ENCODE measurements around the gene ZNF343.
"Not testable (repeated sequence)": the region's sequence is repeated elsewhere in the genome, so short reads cannot be mapped to it uniquely, and the experiment has no call there.

ZNF343 gene

GRCh38 chr20:2520617-2521016 is 11.9 kb upstream of the ZNF343 start:
- H3K27ac ChIP-seq (ENCODE audit: low read depth, low read length): no peak overlapping the region
- no peaks in the 10 kb centered on the region for H3K27me3 ChIP-seq (ENCODE audit: insufficient read depth, low read length)
- H3K4me3 ChIP-seq (ENCODE audit: low read depth, low read length): no peak overlapping the region
- no peaks in the 10 kb centered on the region for H3K79me2 ChIP-seq (ENCODE audit: control insufficient read depth, insufficient read depth, low read length, unreplicated experiment)
- H3K36me3 ChIP-seq (ENCODE audit: insufficient read depth, low read length): no peaks in the 10 kb centered on the region
- H2AFZ ChIP-seq (ENCODE audit: low read length, unreplicated experiment): no peak overlapping the region
- peaks cover 18% of the 10 kb centered on the region for H3K4me1 ChIP-seq (ENCODE audit: control insufficient read depth, insufficient read depth, low read length, unreplicated experiment)

- Histone ChIP-seq H3K79me2 (ENCODE audit: control insufficient read depth, insufficient read depth, low read length, unreplicated experiment) (no peaks in the 10 kb centered on the region), H3K36me3 (ENCODE audit: insufficient read depth, low read length) (no peaks in the 10 kb centered on the region), H2AFZ (ENCODE audit: low read length, unreplicated experiment) (peak overlapping the region; percentile 2), H3K4me3 (ENCODE audit: low read depth, low read length) (peak overlapping the region; percentile 11; the same call in 1 of the 2 replicates), H3K27ac (ENCODE audit: low read depth, low read length) (peak overlapping the region; percentile 38), H3K27me3 (ENCODE audit: insufficient read depth, low read length) (no peaks in the 10 kb centered on the region), H3K4me1 (ENCODE audit: control insufficient read depth, insufficient read depth, low read length, unreplicated experiment) (peaks cover 26% of the 10 kb centered on the region)
These were observed 10.5 kb upstream of the ZNF343 start for GRCh38 chr20:2519115-2519809.

DNA sequence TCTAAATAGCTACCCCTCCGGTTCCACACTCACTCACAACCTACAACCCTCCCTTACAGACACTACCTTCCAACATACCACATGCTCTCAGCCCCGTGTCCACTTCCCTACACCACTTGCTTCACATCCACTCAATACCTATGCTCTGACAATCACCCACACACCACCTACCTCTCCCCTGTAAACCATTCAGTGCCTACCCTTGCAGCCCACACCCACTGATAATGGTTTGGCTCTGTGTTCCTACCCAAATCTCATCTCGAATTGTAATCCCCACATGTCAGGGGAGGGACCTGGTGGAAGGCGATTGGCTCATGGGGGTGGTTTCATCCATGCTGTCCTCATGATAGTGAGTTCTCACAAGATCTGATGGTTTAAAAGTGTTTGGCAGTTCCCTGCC is 9.8 kb upstream of the ZNF343 start:
- no peak overlapping the region for H3K4me3 ChIP-seq (ENCODE audit: low read depth, low read length)
- H3K27ac ChIP-seq (ENCODE audit: low read depth, low read length): no peak overlapping the region
- no peaks in the 10 kb centered on the region for H3K36me3 ChIP-seq (ENCODE audit: insufficient read depth, low read length)

DNA sequence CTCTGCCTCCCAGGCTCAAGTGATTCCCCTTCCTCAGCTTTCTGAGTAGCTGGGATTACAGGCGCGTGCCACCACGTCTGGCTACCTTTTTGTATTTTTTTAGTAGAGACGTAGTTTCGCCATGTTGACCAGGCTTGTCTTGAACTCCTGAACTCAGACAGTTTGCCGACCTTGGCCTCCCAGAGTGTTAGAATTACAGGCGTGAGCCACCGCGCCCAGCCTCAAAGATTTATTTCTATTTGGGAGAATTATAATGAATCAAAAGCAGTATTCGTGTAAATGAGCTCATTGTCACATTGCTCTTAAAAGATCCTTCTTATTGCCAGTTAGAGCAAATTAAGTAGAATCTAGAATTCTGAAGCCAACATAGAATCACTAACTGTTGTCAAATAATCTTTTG is 9.4 kb upstream of the ZNF343 start:
- H3K27me3 ChIP-seq (ENCODE audit: insufficient read depth, low read length): no peaks in the 10 kb centered on the region

More for the DNA sequence above, 9.8 kb upstream of the ZNF343 start:
- Histone ChIP-seq H2AFZ (ENCODE audit: low read length, unreplicated experiment) (no peak overlapping the region), H3K4me1 (ENCODE audit: control insufficient read depth, insufficient read depth, low read length, unreplicated experiment) (peaks cover 20% of the 10 kb centered on the region), H3K79me2 (ENCODE audit: control insufficient read depth, insufficient read depth, low read length, unreplicated experiment) (no peaks in the 10 kb centered on the region), H3K27me3 (ENCODE audit: insufficient read depth, low read length) (no peaks in the 10 kb centered on the region)

DNA sequence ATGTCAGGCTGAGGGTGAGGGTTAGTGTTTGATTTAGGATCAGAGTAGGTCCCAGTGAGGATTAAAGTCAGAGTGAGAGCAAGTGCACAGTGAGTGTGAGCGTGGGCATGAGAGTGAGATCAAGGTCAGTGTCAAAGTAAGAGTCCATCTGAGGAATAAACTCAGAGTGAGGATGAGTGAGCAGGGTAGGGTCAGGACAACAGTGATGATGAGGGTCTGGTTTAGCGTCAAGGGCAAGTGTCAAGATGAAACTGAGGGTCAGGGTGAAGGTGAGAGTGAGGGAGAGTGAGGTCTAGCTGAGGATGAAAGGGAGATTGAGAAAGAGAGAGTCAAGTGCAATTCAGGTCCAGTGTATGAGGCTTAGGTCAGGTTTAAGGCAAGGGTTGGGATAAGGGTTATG is 7.7 kb upstream of the ZNF343 start:
- H3K4me3 ChIP-seq (ENCODE audit: low read depth, low read length): no peak overlapping the region
- no peaks in the 10 kb centered on the region for H3K27me3 ChIP-seq (ENCODE audit: insufficient read depth, low read length)

More for the DNA sequence above, 9.4 kb upstream of the ZNF343 start:
- peaks cover 20% of the 10 kb centered on the region for H3K4me1 ChIP-seq (ENCODE audit: control insufficient read depth, insufficient read depth, low read length, unreplicated experiment)
- no peak overlapping the region for H3K27ac ChIP-seq (ENCODE audit: low read depth, low read length)
- no peak overlapping the region for H3K4me3 ChIP-seq (ENCODE audit: low read depth, low read length)
- H3K36me3 ChIP-seq (ENCODE audit: insufficient read depth, low read length): no peaks in the 10 kb centered on the region
- H2AFZ ChIP-seq (ENCODE audit: low read length, unreplicated experiment): no peak overlapping the region
- H3K79me2 ChIP-seq (ENCODE audit: control insufficient read depth, insufficient read depth, low read length, unreplicated experiment): no peaks in the 10 kb centered on the region

DNA sequence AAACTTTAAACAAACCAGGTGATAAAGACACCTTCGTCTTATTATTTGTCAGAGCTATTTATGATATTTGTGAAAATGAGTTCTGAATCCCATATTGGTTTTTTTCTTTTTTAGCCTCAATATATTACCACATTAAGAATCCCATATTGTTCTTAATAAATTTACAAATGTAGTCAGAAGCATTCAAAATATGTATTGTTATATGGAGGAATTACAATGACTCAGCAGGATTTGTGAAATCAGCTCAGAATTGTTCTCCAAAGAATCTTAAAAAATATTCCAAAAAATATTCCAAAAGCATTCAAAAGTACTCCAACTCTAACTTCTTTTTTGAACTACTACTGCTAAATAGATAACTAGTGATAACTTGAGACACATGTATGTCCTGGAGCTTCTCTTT is 6.5 kb upstream of the ZNF343 start:
- H3K79me2 ChIP-seq (ENCODE audit: control insufficient read depth, insufficient read depth, low read length, unreplicated experiment): no peaks in the 10 kb centered on the region
- H3K4me1 ChIP-seq (ENCODE audit: control insufficient read depth, insufficient read depth, low read length, unreplicated experiment): peaks cover 20% of the 10 kb centered on the region
- no peak overlapping the region for H2AFZ ChIP-seq (ENCODE audit: low read length, unreplicated experiment)
- H3K27me3 ChIP-seq (ENCODE audit: insufficient read depth, low read length): no peaks in the 10 kb centered on the region
- H3K36me3 ChIP-seq (ENCODE audit: insufficient read depth, low read length): no peaks in the 10 kb centered on the region
- H3K27ac ChIP-seq (ENCODE audit: low read depth, low read length): peak overlapping the region; percentile 16; the same call in 1 of the 2 replicates
- H3K4me3 ChIP-seq (ENCODE audit: low read depth, low read length): no peak overlapping the region

More for the DNA sequence above, 7.7 kb upstream of the ZNF343 start:
- Histone ChIP-seq H3K36me3 (ENCODE audit: insufficient read depth, low read length) (no peaks in the 10 kb centered on the region), H2AFZ (ENCODE audit: low read length, unreplicated experiment) (no peak overlapping the region), H3K4me1 (ENCODE audit: control insufficient read depth, insufficient read depth, low read length, unreplicated experiment) (peaks cover 20% of the 10 kb centered on the region), H3K79me2 (ENCODE audit: control insufficient read depth, insufficient read depth, low read length, unreplicated experiment) (no peaks in the 10 kb centered on the region), H3K27ac (ENCODE audit: low read depth, low read length) (no peak overlapping the region)

DNA sequence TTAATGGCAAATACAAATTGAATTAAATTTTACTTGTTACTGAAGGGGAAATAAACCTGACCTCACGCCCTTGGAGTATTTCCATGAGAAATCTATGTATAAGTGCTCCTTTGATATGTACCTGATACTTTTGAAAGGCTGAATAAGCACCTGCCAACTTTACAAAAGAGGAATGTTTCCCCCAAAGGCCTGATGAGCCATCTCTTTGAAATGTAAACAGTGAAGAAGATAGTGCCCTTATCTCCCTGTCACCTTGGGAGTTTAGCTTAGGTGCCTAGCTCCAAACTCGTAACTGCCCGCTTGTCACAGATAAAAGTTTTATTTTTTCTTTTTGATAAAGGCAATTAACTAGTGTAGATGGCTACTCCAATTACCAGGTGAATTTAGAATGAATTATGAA is 1.1 kb upstream of the ZNF343 start:
- Histone ChIP-seq H2AFZ (ENCODE audit: low read length, unreplicated experiment) (no peak overlapping the region), H3K4me3 (ENCODE audit: low read depth, low read length) (peak overlapping the region; percentile 88), H3K27me3 (ENCODE audit: insufficient read depth, low read length) (no peaks in the 10 kb centered on the region), H3K27ac (ENCODE audit: low read depth, low read length) (no peak overlapping the region), H3K79me2 (ENCODE audit: control insufficient read depth, insufficient read depth, low read length, unreplicated experiment) (peaks cover 19% of the 10 kb centered on the region), H3K36me3 (ENCODE audit: insufficient read depth, low read length) (no peaks in the 10 kb centered on the region), H3K4me1 (ENCODE audit: control insufficient read depth, insufficient read depth, low read length, unreplicated experiment) (peaks cover 7% of the 10 kb centered on the region)

- Histone ChIP-seq H3K27ac (ENCODE audit: low read depth, low read length) (peak overlapping the region; percentile 55), H3K36me3 (ENCODE audit: insufficient read depth, low read length) (no peaks in the 10 kb centered on the region), H3K27me3 (ENCODE audit: insufficient read depth, low read length) (no peaks in the 10 kb centered on the region), H2AFZ (ENCODE audit: low read length, unreplicated experiment) (peak overlapping the region; percentile 96), H3K4me3 (ENCODE audit: low read depth, low read length) (peak overlapping the region; percentile 88), H3K4me1 (ENCODE audit: control insufficient read depth, insufficient read depth, low read length, unreplicated experiment) (peaks cover 7% of the 10 kb centered on the region), H3K79me2 (ENCODE audit: control insufficient read depth, insufficient read depth, low read length, unreplicated experiment) (peaks cover 19% of the 10 kb centered on the region)
These were observed 710 bp upstream of the ZNF343 start for GRCh38 chr20:2509468-2509781.

DNA sequence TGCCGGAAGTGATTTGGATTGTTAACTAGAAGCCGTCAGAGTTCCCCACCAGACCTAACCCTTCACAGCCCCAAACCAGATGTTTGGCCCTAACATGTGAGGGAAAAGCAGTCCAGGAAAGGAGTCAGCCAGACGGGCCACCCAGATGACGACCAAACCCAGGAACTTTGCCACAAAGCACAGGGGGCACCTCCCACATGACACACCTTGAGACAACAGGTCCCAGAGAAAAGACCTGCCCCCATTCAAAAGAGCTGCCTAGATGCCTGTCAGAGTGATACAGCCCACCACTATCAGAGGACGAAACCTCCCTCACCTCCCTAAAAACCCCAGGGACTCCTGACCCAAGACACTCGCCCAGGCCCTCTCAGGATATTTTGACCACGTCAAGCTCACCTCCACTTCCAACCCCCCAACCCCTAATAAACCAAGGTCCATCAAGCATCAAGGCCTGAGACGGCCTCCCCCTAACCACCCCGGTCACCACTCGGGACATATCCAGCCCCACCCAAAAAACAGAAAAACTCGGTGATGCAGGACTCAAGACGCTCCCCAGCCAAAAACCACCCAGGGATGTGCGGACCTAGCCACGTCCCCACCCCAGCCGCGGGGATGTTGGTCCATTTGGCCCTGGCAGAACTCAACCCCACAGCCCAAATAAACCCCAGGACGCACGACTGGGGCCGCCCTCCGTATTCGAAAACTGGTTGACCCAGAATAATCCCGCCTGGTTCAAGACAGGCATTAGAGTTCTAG is 662 bp downstream of the ZNF343 start:
- peaks cover 19% of the 10 kb centered on the region for H3K79me2 ChIP-seq (ENCODE audit: control insufficient read depth, insufficient read depth, low read length, unreplicated experiment)

GRCh38 chr20:2507464-2507863 is 1.3 kb downstream of the ZNF343 start:
- Histone ChIP-seq H3K27me3 (ENCODE audit: insufficient read depth, low read length) (no peaks in the 10 kb centered on the region), H3K4me3 (ENCODE audit: low read depth, low read length) (peak overlapping the region; percentile 88), H3K4me1 (ENCODE audit: control insufficient read depth, insufficient read depth, low read length, unreplicated experiment) (peaks cover 7% of the 10 kb centered on the region), H2AFZ (ENCODE audit: low read length, unreplicated experiment) (peak overlapping the region; percentile 96), H3K36me3 (ENCODE audit: insufficient read depth, low read length) (no peaks in the 10 kb centered on the region), H3K27ac (ENCODE audit: low read depth, low read length) (0 out of 2 replicates have a peak overlapping the region, but pooled peaks have one; percentile 4), H3K79me2 (ENCODE audit: control insufficient read depth, insufficient read depth, low read length, unreplicated experiment) (peaks cover 23% of the 10 kb centered on the region)

More for the DNA sequence above, 662 bp downstream of the ZNF343 start:
- Histone ChIP-seq H3K27me3 (ENCODE audit: insufficient read depth, low read length) (no peaks in the 10 kb centered on the region), H3K36me3 (ENCODE audit: insufficient read depth, low read length) (no peaks in the 10 kb centered on the region), H3K4me1 (ENCODE audit: control insufficient read depth, insufficient read depth, low read length, unreplicated experiment) (peaks cover 7% of the 10 kb centered on the region), H3K27ac (ENCODE audit: low read depth, low read length) (0 out of 2 replicates have a peak overlapping the region, but pooled peaks have one; percentile 4), H2AFZ (ENCODE audit: low read length, unreplicated experiment) (peak overlapping the region; percentile 96), H3K4me3 (ENCODE audit: low read depth, low read length) (peak overlapping the region; percentile 88)

DNA sequence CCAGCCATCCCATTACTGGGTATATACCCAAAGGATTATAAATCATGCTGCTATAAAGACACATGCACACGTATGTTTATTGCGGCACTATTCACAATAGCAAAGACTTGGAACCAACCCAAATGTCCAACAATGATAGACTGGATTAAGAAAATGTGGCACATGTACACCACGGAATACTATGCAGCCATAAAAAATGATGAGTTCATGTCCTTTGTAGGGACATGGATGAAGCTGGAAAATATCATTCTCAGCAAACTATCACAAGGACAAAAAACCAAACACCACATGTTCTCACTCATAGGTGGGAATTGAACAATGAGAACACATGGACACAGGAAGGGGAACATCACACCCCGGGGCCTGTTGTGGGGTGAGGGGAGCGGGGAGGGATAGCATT is 2.3 kb downstream of the ZNF343 start:
- not testable (repeated sequence) for H3K36me3 ChIP-seq (ENCODE audit: insufficient read depth, low read length); H2AFZ ChIP-seq (ENCODE audit: low read length, unreplicated experiment); H3K27ac ChIP-seq (ENCODE audit: low read depth, low read length); H3K27me3 ChIP-seq (ENCODE audit: insufficient read depth, low read length); H3K4me3 ChIP-seq (ENCODE audit: low read depth, low read length); H3K4me1 ChIP-seq (ENCODE audit: control insufficient read depth, insufficient read depth, low read length, unreplicated experiment)
- peaks cover 23% of the 10 kb centered on the region for H3K79me2 ChIP-seq (ENCODE audit: control insufficient read depth, insufficient read depth, low read length, unreplicated experiment)
